GM12872 (cell line): Measurements from ENCODE around the gene EXOC6B.

ENCODE experiments used
- CTCF ChIP-seq: IDR thresholded peaks from 3 replicates; pipeline ENCODE4 v1.5.1; 2011; ENCODE audit warnings: low read depth, mild to moderate bottlenecking, low read length, moderate library complexity; ENCODE audit not compliant: insufficient read depth

EXOC6B gene

GRCh38 chr2:72204156-72204785 lies 621.6 kb downstream of the EXOC6B start:
- TF ChIP-seq CTCF = no peak

GRCh38 chr2:72198532-72199241 lies 627.1 kb downstream of the EXOC6B start:
- no peak for TF ChIP-seq CTCF

- TF ChIP-seq CTCF = no peak
These were observed 632.1 kb downstream of the EXOC6B start for GRCh38 chr2:72193723-72194122.

GRCh38 chr2:72191441-72191840 lies 634.4 kb downstream of the EXOC6B start:
- TF ChIP-seq CTCF = no peak

- no peak for TF ChIP-seq CTCF
These were observed 640.6 kb downstream of the EXOC6B start for GRCh38 chr2:72185206-72185605.

GRCh38 chr2:72183466-72183865 lies 642.4 kb downstream of the EXOC6B start:
- TF ChIP-seq CTCF = no peak

- no peak for TF ChIP-seq CTCF
These were observed 642.8 kb downstream of the EXOC6B start for GRCh38 chr2:72183016-72183415.
